Right lobe of liver (tissue), 4 donors: ENCODE results near the gene ENTR1.

Source experiments
- CTCF ChIP-seq, 4 donors: fragments of 200-600 bp in 3 of 4; fragments of 450-650 bp in 1 of 4; IDR thresholded peaks; one replicate each; pipeline versions ENCODE4 v1.5.1 to v1.8.0; 2016 to 2022; ENCODE audit warnings: antibody characterized with exemption in 4 of 4, mild to moderate bottlenecking in 2 of 4
- POLR2A ChIP-seq: fragments of 450-650 bp; IDR thresholded peaks from one replicate; pipeline ENCODE4 v1.6.1; 2017; ENCODE audit warnings: antibody characterized with exemption, mild to moderate bottlenecking
- donor health status: DM: no; HTN: no; CAD: no.
- donor health status: DM: no; HTN: no; CAD: no.
- donor health status: DM: no; HTN: yes; CAD: no.

- TF ChIP-seq CTCF (IDR thresholded peaks at IDR 0.05): no peak
- TF ChIP-seq POLR2A: no peak
Observed at GRCh38 chr9:136364942-136365774, 45.3 kb downstream of the ENTR1 start.
